KG1 (cell line): ENCODE measurements around the gene ALAS2.
"Not testable (repeated sequence)": the region's sequence is repeated elsewhere in the genome, so short reads cannot be mapped to it uniquely, and the experiment has no call there.

Experiments used
- DNase-seq: peaks from one replicate; lab custom pipeline; 2025; lab: John Stamatoyannopoulos, UW

ALAS2 gene

DNA sequence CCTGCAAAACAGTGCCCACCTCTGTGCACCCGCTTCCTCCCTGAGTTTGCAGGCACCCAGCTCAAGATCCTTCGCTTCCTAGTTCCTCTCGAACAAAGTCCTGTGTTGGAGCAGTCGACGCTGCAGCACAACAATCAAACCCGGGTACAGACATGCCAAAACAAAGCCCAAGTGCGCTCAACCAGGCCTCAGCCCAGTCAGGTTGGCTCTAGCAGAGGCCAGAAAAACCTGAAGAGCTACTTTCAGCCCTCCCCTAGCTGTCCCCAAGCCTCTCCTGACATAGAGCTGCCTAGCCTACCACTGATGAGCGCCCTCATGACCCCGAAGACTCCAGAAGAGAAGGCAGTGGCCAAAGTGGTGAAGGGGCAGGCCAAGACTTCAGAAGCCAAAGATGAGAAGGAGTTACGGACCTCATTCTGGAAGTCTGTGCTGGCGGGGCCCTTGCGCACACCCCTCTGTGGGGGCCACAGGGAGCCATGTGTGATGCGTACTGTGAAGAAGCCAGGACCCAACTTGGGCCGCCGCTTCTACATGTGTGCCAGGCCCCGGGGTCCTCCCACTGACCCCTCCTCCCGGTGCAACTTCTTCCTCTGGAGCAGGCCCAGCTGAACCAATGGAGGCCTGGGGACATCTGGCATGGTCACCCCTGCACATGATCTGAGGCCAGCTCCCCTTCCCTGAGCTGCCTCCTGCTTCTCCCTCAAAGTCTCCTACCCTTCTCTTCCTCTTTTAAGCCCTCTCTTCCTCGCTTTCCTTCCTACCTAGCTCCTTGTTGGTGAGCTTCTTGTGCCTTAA, 23.8 kb downstream of the ALAS2 start:
- no peak for DNase-seq

- no peak for DNase-seq
Observed at GRCh38 chrX:55005256-55005655, 25.5 kb downstream of the ALAS2 start.

DNA sequence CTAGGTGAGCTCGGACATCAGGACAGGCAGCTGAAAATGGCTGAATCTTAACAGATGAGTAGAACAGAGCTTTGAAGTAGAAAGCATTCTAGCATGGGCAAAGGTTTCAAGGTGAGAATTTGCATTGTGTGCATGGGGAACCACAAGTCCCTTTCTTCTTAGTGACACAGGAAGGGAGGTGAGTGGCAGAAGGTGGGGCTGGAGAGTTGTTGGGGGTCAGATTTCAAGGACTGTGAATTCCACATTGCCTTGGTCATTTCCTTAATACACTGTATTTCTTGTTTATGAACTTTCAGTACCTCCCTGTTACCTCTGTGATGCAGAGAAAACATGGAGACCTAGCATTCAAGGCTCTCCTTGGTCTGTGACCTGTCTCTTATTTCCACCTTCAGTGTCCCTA, 26.5 kb downstream of the ALAS2 start:
- DNase-seq = no peak

DNA sequence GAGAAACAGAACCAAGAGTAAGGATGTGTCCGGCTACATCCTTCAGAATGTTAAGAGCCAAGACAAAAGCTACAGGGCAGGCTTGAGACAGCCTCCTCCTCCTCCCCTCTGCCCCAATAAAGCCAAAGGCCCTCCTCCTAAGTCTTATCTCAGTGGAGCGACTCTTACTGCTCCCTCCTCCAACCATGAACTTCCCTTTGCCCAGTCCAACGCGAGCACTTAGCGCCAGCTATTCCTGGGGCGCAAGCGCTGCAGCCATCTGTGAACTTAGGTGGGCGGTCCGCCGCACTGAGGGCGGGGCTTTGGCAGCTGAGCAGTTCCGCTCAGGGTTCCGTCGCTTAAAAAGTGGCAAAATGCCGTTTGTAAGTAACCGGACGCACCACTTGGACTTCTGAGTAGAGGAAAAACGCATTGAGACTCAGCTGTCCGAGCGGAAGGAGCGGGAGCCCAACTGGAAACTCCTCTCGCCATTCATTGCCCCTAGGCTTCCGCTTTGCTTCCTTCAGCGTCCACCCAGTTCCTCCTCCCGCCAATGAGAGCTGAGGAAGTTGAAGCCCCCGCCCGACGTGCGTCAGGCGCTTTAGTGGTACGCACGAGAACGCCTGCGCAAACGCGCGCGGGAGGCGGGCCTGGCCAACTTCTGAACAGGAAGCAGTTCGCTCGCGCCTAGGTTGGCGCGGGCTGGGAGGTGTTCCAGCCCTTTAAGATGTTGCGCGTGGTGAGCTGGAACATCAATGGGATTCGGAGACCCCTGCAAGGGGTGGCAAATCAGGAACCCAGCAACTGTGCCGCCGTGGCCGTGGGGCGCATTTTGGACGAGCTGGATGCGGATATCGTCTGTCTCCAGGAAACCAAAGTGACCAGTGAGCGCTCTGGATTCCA, 30.8 kb downstream of the ALAS2 start, which contains the start of gene APEX2:
Gene APEX2, plus strand, starts transcription at position 647 of the 882 bp plus-strand sequence. Its CDS starts 60 bp downstream, at position 707.
- DNase-seq = peak; percentile 57

DNA sequence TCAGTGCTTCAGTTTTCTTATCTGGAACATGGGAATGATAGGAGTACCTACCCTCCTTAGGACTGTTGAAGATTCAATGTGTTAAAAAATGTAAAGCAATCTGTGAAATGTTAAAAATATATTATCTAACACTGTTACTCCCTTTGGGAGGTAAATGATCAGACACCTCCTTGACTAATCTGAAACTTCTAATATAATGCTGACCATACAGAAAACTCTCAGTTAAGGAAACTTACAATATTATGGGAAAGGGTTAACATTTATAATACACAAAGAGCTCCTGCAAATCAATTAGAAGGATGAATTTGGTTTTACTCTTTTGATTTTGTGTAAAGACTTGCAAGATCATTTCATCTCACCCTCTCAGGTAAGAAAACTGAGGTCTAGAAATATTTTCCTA, 35.2 kb downstream of the ALAS2 start:
- no peak for DNase-seq

DNA sequence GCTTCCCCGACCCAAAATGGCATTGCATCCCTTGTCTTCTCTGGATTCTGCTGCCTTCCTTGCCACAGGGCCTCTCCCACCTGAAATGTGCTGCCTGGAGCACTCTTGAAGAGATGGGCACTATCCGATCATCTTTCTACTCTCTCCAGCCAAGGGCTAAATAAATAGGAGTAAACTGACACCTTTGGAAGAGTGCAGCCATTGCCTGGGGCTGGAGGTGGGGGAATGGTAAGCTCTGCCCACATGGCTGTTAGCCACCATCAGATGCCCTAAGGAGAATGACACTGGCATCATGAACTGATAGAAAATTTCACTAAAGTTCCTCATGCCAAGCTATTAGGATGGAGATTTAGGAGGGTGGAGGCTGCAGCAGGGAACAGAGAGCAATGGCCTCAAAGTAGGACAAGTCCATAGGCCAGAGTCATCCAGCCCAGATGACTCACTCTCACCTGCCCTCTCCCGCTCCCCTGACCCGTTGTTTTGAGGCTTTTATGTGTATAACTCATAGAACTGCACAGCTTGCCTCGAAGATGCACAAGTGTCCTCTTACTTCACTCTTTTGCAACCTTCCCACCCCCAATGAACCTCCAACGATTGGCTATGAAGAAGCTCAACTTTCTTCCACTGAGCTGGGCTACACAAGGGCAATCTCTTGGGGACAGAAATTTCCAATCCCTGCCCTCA, 36.0 kb downstream of the ALAS2 start:
- no peak for DNase-seq

DNA sequence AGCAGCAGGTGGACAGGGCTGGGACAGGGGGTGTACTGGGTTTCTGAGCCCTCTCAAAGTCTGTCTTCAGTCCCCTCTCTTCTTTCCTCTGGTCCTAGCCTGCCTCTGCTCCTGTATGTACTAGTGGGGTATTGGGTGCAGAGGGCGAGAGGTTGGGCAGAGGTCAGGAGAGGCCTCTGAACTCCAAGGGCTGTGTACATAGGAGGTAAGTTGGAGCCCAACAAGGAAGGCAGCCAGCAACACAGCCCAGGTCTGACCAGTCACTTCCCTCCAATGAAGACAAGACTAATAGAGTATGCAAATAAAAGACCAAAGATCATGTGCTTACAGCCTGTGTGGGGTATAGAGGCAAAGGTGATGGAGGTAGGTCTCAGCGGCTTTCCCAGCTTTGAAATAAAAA, 36.7 kb downstream of the ALAS2 start, which contains the start of gene PFKFB1:
Gene PFKFB1, minus strand, starts transcription at position 90 of the 400 bp plus-strand sequence. CDS start 181 bp downstream, outside the sequence.
- DNase-seq = no peak

GRCh38 chrX:54992911-54993622, 37.7 kb downstream of the ALAS2 start:
- DNase-seq = no peak

GRCh38 chrX:54991706-54992105, 39.1 kb downstream of the ALAS2 start:
- no peak for DNase-seq

DNA sequence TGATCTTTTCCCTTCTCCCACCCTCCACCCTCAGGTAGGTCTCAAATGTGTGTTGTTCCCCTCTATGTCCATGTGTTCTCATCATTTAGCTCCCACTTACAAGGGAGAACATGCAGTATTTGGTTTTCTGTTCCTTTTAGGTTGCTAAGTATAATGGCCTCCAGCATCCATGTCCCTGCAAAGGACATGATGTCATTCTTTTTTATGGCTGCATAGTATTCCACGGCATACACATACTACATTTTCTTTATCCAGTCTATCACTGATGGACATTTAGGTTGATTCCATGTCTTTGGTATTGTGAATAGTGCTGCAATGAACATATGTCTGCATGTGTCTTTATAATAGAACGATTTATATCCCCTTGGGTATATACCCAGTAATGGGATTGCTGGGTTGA, 47.5 kb downstream of the ALAS2 start:
- DNase-seq = not testable (repeated sequence)

- DNase-seq = no peak
Observed at GRCh38 chrX:54980334-54980733, 50.4 kb downstream of the ALAS2 start.

- no peak for DNase-seq
Observed at GRCh38 chrX:54979432-54979831, 51.3 kb downstream of the ALAS2 start.

- no peak for DNase-seq
Observed at GRCh38 chrX:54978448-54978847, 52.3 kb downstream of the ALAS2 start.

- DNase-seq = no peak
Observed at GRCh38 chrX:54977387-54977786, 53.4 kb downstream of the ALAS2 start.

DNA sequence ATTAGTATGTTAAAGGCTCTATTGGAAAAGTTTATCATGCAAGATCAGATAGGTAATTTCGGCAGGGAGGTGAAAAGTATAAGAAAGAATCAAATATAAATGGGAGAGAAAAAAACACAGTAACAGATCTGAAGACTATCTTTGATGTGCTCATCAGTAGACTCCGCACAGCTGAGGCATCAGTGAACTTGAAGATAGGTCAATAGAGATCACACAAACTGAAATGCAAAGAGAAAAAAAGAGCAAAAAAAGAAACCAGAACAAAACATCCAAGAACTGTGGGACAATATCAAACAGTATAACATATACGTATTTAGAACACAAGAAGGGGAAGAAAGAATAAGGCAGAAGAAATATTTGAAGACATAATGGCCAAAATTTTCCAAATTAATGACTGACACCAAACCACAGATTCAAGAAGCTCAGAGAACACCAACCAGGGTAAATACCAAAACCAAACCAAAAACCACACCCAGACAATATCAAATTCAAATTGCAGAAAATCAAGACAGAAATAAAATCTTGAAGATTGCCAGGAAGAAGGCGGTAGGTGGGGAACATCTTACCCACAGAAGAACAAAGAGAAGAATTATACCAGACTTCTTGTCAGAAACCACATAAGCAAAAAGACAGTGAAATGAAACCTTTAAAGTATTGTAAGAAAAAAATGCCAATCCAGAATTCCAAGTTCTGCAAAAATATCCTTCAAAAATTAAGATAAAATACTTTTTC, 65.8 kb downstream of the ALAS2 start:
- no peak for DNase-seq

- no peak for DNase-seq
Observed at GRCh38 chrX:54961750-54962149, 69.0 kb downstream of the ALAS2 start.
